Glutamatergic neuron (in vitro differentiated cells): ENCODE data around the gene TACC2. TPM values are rescaled to one million over a fixed set of nuclear protein-coding genes. Genes with fewer than 3 reads are reported as not detected.

Experiments
- DNase-seq: peaks from one replicate; pipeline ENCODE4 v3.0.0; 2022
- H3K27ac Mint-ChIP-seq: one replicate; pipeline ENCODE4 v1.8.0; 2020; ENCODE audit warnings: mild to moderate bottlenecking, mixed read lengths, inconsistent platforms; ENCODE audit not compliant: unreplicated experiment
- H3K27me3 Mint-ChIP-seq: one replicate; pipeline ENCODE4 v1.8.0; 2020; ENCODE audit warnings: mild to moderate bottlenecking, moderate library complexity, mixed read lengths, inconsistent platforms; ENCODE audit not compliant: unreplicated experiment
- H3K36me3 Mint-ChIP-seq: one replicate; pipeline ENCODE4 v1.8.0; 2020; ENCODE audit warnings: mild to moderate bottlenecking, mixed read lengths, inconsistent platforms; ENCODE audit not compliant: unreplicated experiment
- H3K4me1 Mint-ChIP-seq: one replicate; pipeline ENCODE4 v1.8.0; 2020; ENCODE audit warnings: mild to moderate bottlenecking, low read depth, mixed read lengths, inconsistent platforms; ENCODE audit not compliant: unreplicated experiment
- H3K4me3 Mint-ChIP-seq: one replicate; pipeline ENCODE4 v1.8.0; 2020; ENCODE audit warnings: mild to moderate bottlenecking, mixed read lengths, inconsistent platforms; ENCODE audit not compliant: unreplicated experiment
- H3K9me3 Mint-ChIP-seq: one replicate; pipeline ENCODE4 v1.8.0; 2020; ENCODE audit warnings: mild to moderate bottlenecking, moderate library complexity, mixed read lengths, inconsistent platforms; ENCODE audit not compliant: unreplicated experiment
- CTCF ChIP-seq: fragments of 200-600 bp; sonication (generic); IDR thresholded peaks from one replicate; pipeline ENCODE4 v1.5.0; 2021; ENCODE audit not compliant: partially characterized antibody, unreplicated experiment
- total RNA-seq: library from RNA; stranded (reverse); fragmentation: NEBNext Ultra II Directional; extraction: Animal tissue kit (Norgen Biotek cat#: 25700); gene quantifications from one replicate; pipeline ENCODE4 v1.2.1, GENCODE V29; 2021; ENCODE audit not compliant: unreplicated experiment

TACC2 gene
- total RNA-seq, 1 donor from 2014 or later: 499 TPM

DNA sequence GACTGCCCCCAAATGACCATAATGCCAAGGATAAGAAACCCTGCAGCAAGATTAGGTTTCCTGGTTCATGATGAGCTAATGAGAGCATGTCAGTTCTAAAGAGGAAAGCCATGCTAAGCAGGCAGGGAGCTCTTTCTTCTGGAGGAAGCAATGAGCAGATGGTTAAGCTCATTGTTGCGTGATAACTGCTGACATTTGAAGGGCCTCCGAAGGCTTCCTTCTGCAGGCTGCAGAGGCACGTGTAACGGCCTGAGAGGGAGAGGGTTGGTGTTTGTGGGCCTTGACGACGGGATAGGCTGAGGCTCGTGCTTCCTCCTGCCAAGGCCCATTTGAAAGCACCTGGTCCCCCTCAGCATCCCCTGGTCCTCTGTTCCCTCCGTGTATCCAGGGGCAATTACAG lies 218.6 kb downstream of the TACC2 start:
- Mint-ChIP-seq H3K4me1 (peaks cover 40% of the 10 kb centered on the region), H3K27me3 (peaks cover 32% of the 10 kb centered on the region), H3K27ac (peak overlapping the region; percentile 93), H3K9me3 (peaks cover 36% of the 10 kb centered on the region), H3K4me3 (peak overlapping the region; percentile 53), H3K36me3 (peaks cover 22% of the 10 kb centered on the region)
- TF ChIP-seq CTCF: no peak
- DNase-seq: no peak

DNA sequence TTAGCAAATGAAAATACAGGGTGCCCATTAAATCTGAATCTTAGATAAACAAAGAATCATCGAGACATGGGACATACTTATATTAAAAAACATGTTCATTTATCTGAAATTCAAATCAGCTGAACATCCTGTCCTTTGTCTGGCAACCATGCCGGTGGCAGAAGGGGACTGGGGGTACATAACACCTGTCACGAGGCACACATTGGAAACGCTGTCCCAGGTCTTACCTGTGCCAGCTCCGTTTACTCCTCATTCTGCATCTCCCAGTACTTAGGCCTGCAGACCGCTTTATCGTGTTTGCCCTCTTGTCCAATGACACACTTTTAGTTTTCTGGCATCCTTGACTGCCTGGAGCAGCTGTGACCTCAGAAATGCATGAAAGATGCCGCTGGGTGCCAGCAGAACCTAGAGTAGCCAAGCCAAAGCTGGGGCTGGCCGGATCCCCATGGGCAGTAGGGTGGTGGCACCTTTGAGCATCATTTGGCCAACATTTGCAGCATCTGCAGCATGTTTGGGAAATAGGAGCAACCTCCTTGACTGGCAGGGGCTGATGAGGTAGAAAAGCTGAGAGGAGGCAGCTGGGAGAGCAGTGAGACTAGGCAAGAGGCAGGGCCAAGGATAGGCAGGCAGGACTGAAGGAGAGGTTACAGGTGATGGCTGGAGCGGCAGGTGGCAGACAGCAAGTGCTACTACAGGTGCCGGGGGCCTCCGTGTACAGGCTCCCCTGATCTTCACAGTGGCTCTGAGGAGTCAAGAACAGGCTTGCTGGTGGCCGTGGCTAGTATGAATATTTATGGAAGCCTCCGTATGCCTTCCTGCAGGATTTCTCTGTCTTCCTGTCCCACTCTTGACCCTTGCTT lies 219.8 kb downstream of the TACC2 start:
- peaks cover 35% of the 10 kb centered on the region for H3K27me3 Mint-ChIP-seq

GRCh38 chr10:122210481-122211265 lies 221.7 kb downstream of the TACC2 start:
- H3K27ac Mint-ChIP-seq: peak overlapping the region; percentile 46
- H3K4me1 Mint-ChIP-seq: peaks cover 59% of the 10 kb centered on the region
- peaks cover 39% of the 10 kb centered on the region for H3K27me3 Mint-ChIP-seq
- peaks cover 22% of the 10 kb centered on the region for H3K36me3 Mint-ChIP-seq
- TF ChIP-seq CTCF: no peak
- no peak overlapping the region for H3K4me3 Mint-ChIP-seq
- peaks cover 37% of the 10 kb centered on the region for H3K9me3 Mint-ChIP-seq
- no peak for DNase-seq

More for the DNA sequence above, 219.8 kb downstream of the TACC2 start:
- DNase-seq: no peak
- Mint-ChIP-seq H3K36me3 (peaks cover 22% of the 10 kb centered on the region), H3K27ac (peak overlapping the region; percentile 48), H3K4me3 (no peak overlapping the region), H3K9me3 (peaks cover 36% of the 10 kb centered on the region), H3K4me1 (peaks cover 49% of the 10 kb centered on the region)
- no peak for TF ChIP-seq CTCF

- Mint-ChIP-seq H3K4me3 (peak overlapping the region; percentile 16), H3K27me3 (peaks cover 26% of the 10 kb centered on the region), H3K9me3 (peaks cover 33% of the 10 kb centered on the region), H3K36me3 (peaks cover 24% of the 10 kb centered on the region), H3K4me1 (peaks cover 55% of the 10 kb centered on the region), H3K27ac (peak overlapping the region; percentile 52)
- DNase-seq: no peak
- no peak for TF ChIP-seq CTCF
These were observed 224.4 kb downstream of the TACC2 start for GRCh38 chr10:122213364-122213763.
